Neural progenitor cell (in vitro differentiated cells): Measurements from ENCODE around the gene FAM167B.

ENCODE experiments used
- CTCF ChIP-seq: fragments of 200-600 bp; sonication (generic); IDR thresholded peaks from 2 replicates; pipeline ENCODE4 v1.5.1; 2017; ENCODE audit warnings: antibody characterized with exemption, mild to moderate bottlenecking
- EZH2 ChIP-seq: fragments of 200-600 bp; sonication (generic); IDR thresholded peaks from 2 replicates; pipeline ENCODE4 v1.6.1; 2017; ENCODE audit warnings: antibody characterized with exemption, mild to moderate bottlenecking, moderate library complexity
- EZH2phosphoT487 ChIP-seq: fragments of 200-600 bp; sonication (generic); IDR thresholded peaks from 2 replicates; pipeline ENCODE4 v1.6.1; 2017; ENCODE audit warnings: antibody characterized with exemption

DNA sequence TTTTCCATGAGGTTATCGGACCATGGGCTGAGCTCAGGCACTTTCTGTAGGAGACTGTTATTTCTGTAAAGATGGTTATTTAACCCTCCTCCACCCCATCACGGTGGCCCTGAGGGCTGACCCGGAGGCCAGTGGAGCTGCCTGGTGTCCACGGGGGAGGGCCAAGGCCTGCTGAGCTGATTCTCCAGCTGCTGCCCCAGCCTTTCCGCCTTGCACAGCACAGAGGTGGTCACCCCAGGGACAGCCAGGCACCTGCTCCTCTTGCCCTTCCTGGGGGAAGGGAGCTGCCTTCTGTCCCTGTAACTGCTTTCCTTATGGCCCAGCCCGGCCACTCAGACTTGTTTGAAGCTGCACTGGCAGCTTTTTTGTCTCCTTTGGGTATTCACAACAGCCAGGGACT, 49.2 kb upstream of the FAM167B start:
- no peak for TF ChIP-seq CTCF
- no peak for TF ChIP-seq EZH2
- no peak for TF ChIP-seq EZH2phosphoT487
